Esophagus muscularis mucosa (tissue), 4 donors: Measurements from ENCODE around the gene PSMB2. TPM values are rescaled to one million over a fixed set of nuclear protein-coding genes. Genes with fewer than 3 reads are reported as not detected.
A peak's percentile ranks its signal among the peaks of the same experiment; 100 is the strongest.

Experiments used
- DNase-seq: peaks from one replicate; pipeline ENCODE4 v3.0.0-alpha.2; 2017; ENCODE audit errors: extremely low spot score
- H3K27ac ChIP-seq, 4 donors: fragments of 200-600 bp; sonication (generic); replicated peaks in 1 of 4; 1 replicate in 3 of 4; 2 replicates in 1 of 4; pipeline ENCODE4 v1.5.1; 2016 to 2019; ENCODE audit warnings: mild to moderate bottlenecking in 1 of 4
- H3K27me3 ChIP-seq, 4 donors: fragments of 200-600 bp; sonication (generic); one replicate each; pipeline versions ENCODE4 v1.5.1 to v1.6.0; 2016 to 2019
- H3K36me3 ChIP-seq, 4 donors: fragments of 200-600 bp; sonication (generic); one replicate each; pipeline ENCODE4 v1.5.1; 2016 to 2019
- H3K4me1 ChIP-seq, 4 donors: fragments of 200-600 bp; sonication (generic); one replicate each; pipeline ENCODE4 v1.5.1; 2016 to 2019
- H3K4me3 ChIP-seq, 4 donors: fragments of 200-600 bp; sonication (generic); 1 replicate in 2 of 4; 2 replicates in 2 of 4; pipeline ENCODE4 v1.5.1; 2016 to 2019; ENCODE audit warnings: mild to moderate bottlenecking in 4 of 4, moderate library complexity in 1 of 4
- H3K9me3 ChIP-seq, 4 donors: fragments of 200-600 bp; sonication (generic); 1 replicate in 3 of 4; 2 replicates in 1 of 4; pipeline ENCODE4 v1.5.1; 2016 to 2019
- CTCF ChIP-seq, 3 experiments: fragments of 200-600 bp in 2 of 3; fragments of 450-650 bp in 1 of 3; sonication (generic) in 2 of 3; IDR thresholded peaks; one replicate each; pipeline ENCODE4 v1.5.1; 2017 to 2019; ENCODE audit warnings: antibody characterized with exemption in 3 of 3, mild to moderate bottlenecking in 2 of 3, moderate library complexity in 1 of 3
- EP300 ChIP-seq: sonication (generic); formaldehyde crosslinking; IDR thresholded peaks from one replicate; pipeline ENCODE4 v1.6.1; 2017; ENCODE audit warnings: antibody characterized with exemption
- POLR2A ChIP-seq: fragments of 450-650 bp; IDR thresholded peaks from one replicate; pipeline ENCODE4 v1.6.1; 2017; ENCODE audit warnings: antibody characterized with exemption, moderate library complexity, mild to moderate bottlenecking, low read depth
- POLR2AphosphoS5 ChIP-seq, 2 donors: sonication (generic); formaldehyde crosslinking; IDR thresholded peaks; one replicate each; pipeline ENCODE4 v1.6.1; 2017; ENCODE audit warnings: antibody characterized with exemption in 2 of 2
- WGBS: methylation state at CpG from one replicate; pipeline ENCODE4 v1.1.5; 2018; 5-methylcytosine and 5-hydroxymethylcytosine counted together
- intact Hi-C: fragments of 100-400 bp; cut with DNase I; formaldehyde crosslinking; loops from one replicate; pipeline ENCODE4 v1.15.1; 2023
- total RNA-seq, 4 donors: library from RNA; depleted of rRNA; stranded (reverse); fragments of >200 nt; gene quantifications; one replicate each; pipeline versions ENCODE4 v1.1.0 to v1.2.1, GENCODE V29; 2016

PSMB2 gene
- total RNA-seq, 4 donors from 2014 or later, result 30.3 to 40.5 (median 32.4) TPM

DNA sequence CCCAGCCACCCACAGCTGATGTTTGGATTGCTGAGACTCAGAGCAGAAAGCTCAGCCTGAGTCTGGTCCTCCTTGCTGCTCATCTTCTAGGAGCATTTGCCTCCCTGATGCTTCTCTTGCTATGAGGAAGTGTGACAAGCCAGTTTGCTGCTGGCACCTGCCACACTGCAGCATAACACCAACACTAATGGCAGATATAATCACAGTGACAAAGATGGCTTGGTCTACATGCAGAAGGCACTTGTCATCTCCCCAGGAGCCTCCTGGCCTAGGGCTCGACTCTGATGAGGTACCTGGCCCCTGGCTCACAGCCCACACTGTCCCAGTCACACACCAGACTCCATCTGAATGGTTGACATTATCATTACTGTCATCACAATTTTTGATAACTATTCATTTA, 13.9 kb upstream of the PSMB2 start:
- Histone ChIP-seq H3K27me3 (no peaks in the 10 kb centered on the region), H3K9me3 (no peaks in the 10 kb centered on the region), H3K4me1 (no peaks in the 10 kb centered on the region), H3K27ac (no peak overlapping the region), H3K36me3 (no peaks in the 10 kb centered on the region), H3K4me3 (no peak overlapping the region)
- intact Hi-C loops, result no loop called here
- 78% methylated on average over 1 of the region's 1 CpG for WGBS
- TF ChIP-seq POLR2AphosphoS5 (IDR thresholded peaks at IDR 0.05) (no peak), EP300 (no peak), POLR2A (no peak), CTCF (IDR thresholded peaks at IDR 0.05) (no peak)
- no peak for DNase-seq

DNA sequence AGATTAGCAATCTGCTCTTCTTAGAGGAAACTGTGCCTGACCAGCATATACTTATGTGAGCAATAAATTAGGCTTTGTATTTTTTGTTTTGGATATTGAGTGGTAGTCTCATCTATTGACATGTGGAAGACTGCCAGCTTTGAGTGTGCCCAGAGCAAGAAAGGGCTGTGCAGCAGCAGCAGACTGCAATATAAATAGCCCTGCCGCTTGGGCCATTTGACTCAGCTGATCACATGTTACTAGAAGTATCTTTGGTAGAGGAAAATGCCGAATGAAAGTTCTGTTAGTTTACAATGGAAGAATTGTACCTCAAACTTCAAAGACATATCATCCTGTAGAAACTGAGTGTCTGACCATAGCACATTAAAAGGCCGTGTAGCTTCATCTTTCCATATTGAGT, 9.1 kb upstream of the PSMB2 start:
- whole genome bisulfite sequencing, result 73% methylated on average over 3 of the region's 3 CpGs

GRCh38 chr1:35646043-35646442, 4.7 kb upstream of the PSMB2 start:
- Histone ChIP-seq H3K4me3 (no peak overlapping the region), H3K4me1 (peaks cover 0 to 6% (median 2%) of the 10 kb centered on the region in 4 donors), H3K27ac (no peak overlapping the region), H3K36me3 (no peaks in the 10 kb centered on the region), H3K9me3 (no peaks in the 10 kb centered on the region), H3K27me3 (peaks cover 0 to 22% (median 0%) of the 10 kb centered on the region in 4 donors)
- no peak for DNase-seq
- TF ChIP-seq POLR2AphosphoS5 (IDR thresholded peaks at IDR 0.05), result no peak
- 15% methylated on average over 3 of the region's 3 CpGs for WGBS
- intact Hi-C loops, result no loop called here

More for the DNA sequence above, 9.1 kb upstream of the PSMB2 start:
- H3K36me3 ChIP-seq, result no peaks in the 10 kb centered on the region
- intact Hi-C loops, result no loop called here
- peaks cover 0 to 14% (median 0%) of the 10 kb centered on the region in 4 donors for H3K27me3 ChIP-seq
- no peaks in the 10 kb centered on the region for H3K4me1 ChIP-seq
- H3K9me3 ChIP-seq, result no peaks in the 10 kb centered on the region
- no peak overlapping the region for H3K4me3 ChIP-seq
- TF ChIP-seq CTCF (IDR thresholded peaks at IDR 0.05) (no peak), POLR2AphosphoS5 (IDR thresholded peaks at IDR 0.05) (no peak), POLR2A (no peak), EP300 (no peak)
- no peak for DNase-seq
- no peak overlapping the region for H3K27ac ChIP-seq

DNA sequence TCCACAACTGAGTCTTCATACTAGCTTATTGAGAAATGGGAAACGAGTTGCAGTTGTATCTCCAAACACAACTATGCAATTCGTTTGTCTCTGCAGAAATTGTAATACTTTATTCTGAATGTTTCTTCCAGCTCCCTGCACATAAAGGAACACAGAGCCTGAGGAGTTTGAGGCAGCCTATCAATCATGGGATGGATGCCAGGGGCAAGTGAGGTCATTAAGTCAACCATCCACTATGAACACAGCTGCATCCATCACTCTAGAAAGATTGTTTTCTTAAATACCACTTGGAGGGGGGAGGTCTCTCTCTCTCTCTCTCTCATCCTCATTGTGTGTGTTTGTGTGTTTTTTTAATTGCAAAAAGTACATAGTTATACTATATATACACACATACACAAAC, 2.9 kb upstream of the PSMB2 start:
- WGBS, result 48% methylated on average over 2 of the region's 2 CpGs
- TF ChIP-seq EP300, result no peak
- no peak for TF ChIP-seq POLR2AphosphoS5 (IDR thresholded peaks at IDR 0.05)
- no peak for TF ChIP-seq CTCF (IDR thresholded peaks at IDR 0.05)
- no peaks in the 10 kb centered on the region for H3K36me3 ChIP-seq
- intact Hi-C loops, result loop anchor here (5.0 kb wide), 2 partner anchors 73 to 82 kb away; partner anchors contain the start of gene C1orf216
- no peak overlapping the region for H3K27ac ChIP-seq
- H3K9me3 ChIP-seq, result no peaks in the 10 kb centered on the region
- H3K4me1 ChIP-seq, result peaks cover 13 to 21% (median 19%) of the 10 kb centered on the region in 4 donors
- no peak for DNase-seq
- no peak overlapping the region for H3K4me3 ChIP-seq
- H3K27me3 ChIP-seq, result peaks cover 0 to 22% (median 0%) of the 10 kb centered on the region in 4 donors

DNA sequence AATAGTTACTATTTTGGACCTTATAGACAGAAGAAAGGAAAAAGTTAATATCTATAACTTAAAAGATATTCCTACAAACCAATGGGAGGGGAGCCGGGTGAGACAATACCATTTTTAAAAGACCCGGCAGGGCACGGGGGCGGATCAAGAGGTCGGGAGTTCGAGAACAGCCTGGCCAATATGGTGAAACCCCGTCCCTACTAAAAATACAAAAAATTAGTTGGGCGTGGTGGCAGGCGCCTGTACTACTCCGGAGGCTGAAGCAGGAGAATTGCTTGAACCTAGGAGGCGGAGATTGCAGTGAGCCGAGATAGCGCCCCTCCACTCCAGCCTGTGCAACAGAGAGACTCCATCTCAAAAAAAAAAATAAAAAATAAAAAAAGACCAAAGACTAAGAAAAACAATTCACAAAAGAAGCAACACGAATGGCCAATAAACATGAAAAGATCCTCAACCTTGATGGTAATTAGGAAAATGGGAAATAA, 1.2 kb upstream of the PSMB2 start:
- Histone ChIP-seq H3K36me3 (no peaks in the 10 kb centered on the region), H3K27me3 (peaks cover 0 to 22% (median 0%) of the 10 kb centered on the region in 4 donors), H3K27ac (peak overlapping the region; percentile 89 to 95 (median 92)), H3K9me3 (no peaks in the 10 kb centered on the region), H3K4me3 (peak overlapping the region; percentile 83 to 92 (median 86)), H3K4me1 (peaks cover 21 to 38% (median 36%) of the 10 kb centered on the region in 4 donors)
- WGBS, result 43% methylated on average over 14 of the region's 14 CpGs
- no peak for DNase-seq
- intact Hi-C loops, result loop anchor here (5.0 kb wide), 2 partner anchors 75 to 80 kb away; partner anchors contain the start of gene C1orf216
- TF ChIP-seq POLR2A (no peak), POLR2AphosphoS5 (IDR thresholded peaks at IDR 0.05) (no peak), EP300 (no peak), CTCF (IDR thresholded peaks at IDR 0.05) (no peak)
